Right lobe of liver (tissue), 4 donors: ENCODE data around the gene SLC26A5.

Experiments
- CTCF ChIP-seq, 4 donors: fragments of 200-600 bp in 3 of 4; fragments of 450-650 bp in 1 of 4; IDR thresholded peaks; one replicate each; pipeline versions ENCODE4 v1.5.1 to v1.8.0; 2016 to 2022; ENCODE audit warnings: antibody characterized with exemption in 4 of 4, mild to moderate bottlenecking in 2 of 4
- POLR2A ChIP-seq: fragments of 450-650 bp; IDR thresholded peaks from one replicate; pipeline ENCODE4 v1.6.1; 2017; ENCODE audit warnings: antibody characterized with exemption, mild to moderate bottlenecking
- donor health status: DM: no; HTN: no; CAD: no.
- donor health status: DM: no; HTN: no; CAD: no.
- donor health status: DM: no; HTN: yes; CAD: no.

- TF ChIP-seq CTCF (IDR thresholded peaks at IDR 0.05) (no peak), POLR2A (no peak)
These were observed 25.1 kb downstream of the SLC26A5 start for GRCh38 chr7:103420857-103421384.
